B cell (primary cell): ENCODE measurements around the gene SERPINF2. TPM values are rescaled to one million over a fixed set of nuclear protein-coding genes. Genes with fewer than 3 reads are reported as not detected.

Experiments
- ATAC-seq: fragments of 200-7000 bp; cut with Tn5 transposase; one replicate; pipeline ENCODE4 v1.10.0; 2021; ENCODE audit warnings: low read depth, mild to moderate bottlenecking, moderate number of reproducible peaks, moderate library complexity
- CTCF ChIA-PET: fragments of 350-600 bp; sonication (Branson Sonifier 250); formaldehyde crosslinking; loops from one replicate; lab custom pipeline; 2021; ENCODE audit warnings: antibody characterized with exemption, inconsistent platforms; lab: Charles Lee
- POLR2A ChIA-PET: fragments of 350-600 bp; sonication (Branson Sonifier 250); formaldehyde crosslinking; loops from one replicate; lab custom pipeline; 2021; ENCODE audit warnings: antibody characterized with exemption; lab: Charles Lee
- DNase-seq: peaks from one replicate; pipeline ENCODE4 v3.0.0; 2013
- H2AFZ ChIP-seq: 2 replicates; pipeline ENCODE4 v1.6.1; 2012; ENCODE audit warnings: mild to moderate bottlenecking, low read depth, low read length; ENCODE audit not compliant: insufficient read depth, poor library complexity, severe bottlenecking
- H3K27ac ChIP-seq, 2 donors: 1 replicate in 1 of 2; 2 replicates in 1 of 2; pipeline ENCODE4 v1.5.1; 2012 to 2013; ENCODE audit warnings: low read length in 2 of 2, mild to moderate bottlenecking in 2 of 2, moderate library complexity in 1 of 2
- H3K27me3 ChIP-seq, 4 experiments: fragments of 200-600 bp in 1 of 4; sonication (generic) in 1 of 4; replicated peaks in 1 of 4; 1 replicate in 2 of 4; 2 replicates in 2 of 4; pipeline versions ENCODE4 v1.6.1 to v1.7.0; 2013 to 2016; ENCODE audit warnings: low read length in 3 of 4, mild to moderate bottlenecking in 2 of 4, mixed read lengths in 1 of 4, moderate library complexity in 1 of 4; ENCODE audit not compliant: insufficient read depth in 4 of 4, control insufficient read depth in 3 of 4; ENCODE audit errors: control extremely low read depth in 1 of 4
- H3K36me3 ChIP-seq, 2 experiments: replicated peaks in 1 of 2; 1 replicate in 1 of 2; 2 replicates in 1 of 2; pipeline versions ENCODE4 v1.6.1 to v1.7.1; 2013; ENCODE audit warnings: low read length in 1 of 2; ENCODE audit not compliant: insufficient read depth in 2 of 2, control insufficient read depth in 1 of 2; ENCODE audit errors: control extremely low read depth in 1 of 2, extremely low read depth in 1 of 2
- H3K4me1 ChIP-seq, 2 donors: fragments of 200-600 bp in 1 of 2; sonication (generic) in 1 of 2; 1 replicate in 1 of 2; 2 replicates in 1 of 2; pipeline versions ENCODE4 v1.5.1 to v1.6.1; 2013 to 2017; ENCODE audit warnings: low read length in 2 of 2; ENCODE audit not compliant: control insufficient read depth in 2 of 2, insufficient read depth in 2 of 2
- H3K4me2 ChIP-seq: replicated peaks from 2 replicates; pipeline ENCODE3; 2012; ENCODE audit warnings: mild to moderate bottlenecking, low read depth, low read length; ENCODE audit not compliant: poor library complexity, severe bottlenecking
- H3K4me3 ChIP-seq, 5 experiments: fragments of 200-600 bp in 1 of 5; sonication (generic) in 1 of 5; 1 replicate in 3 of 5; 2 replicates in 2 of 5; pipeline versions ENCODE4 v1.5.1 to v1.7.0; 2011 to 2016; ENCODE audit warnings: low read length in 4 of 5, mild to moderate bottlenecking in 4 of 5, low read depth in 2 of 5, control low read depth in 1 of 5, moderate library complexity in 1 of 5; ENCODE audit not compliant: insufficient read depth in 1 of 5; ENCODE audit errors: control extremely low read depth in 1 of 5, extremely low read depth in 1 of 5
- H3K79me2 ChIP-seq: fragments of 200-600 bp; sonication (generic); one replicate; pipeline ENCODE4 v1.6.0; 2016; ENCODE audit warnings: low read length; ENCODE audit not compliant: control insufficient read depth, insufficient read depth
- H3K9ac ChIP-seq: fragments of 200-600 bp; sonication (generic); 2 replicates; pipeline ENCODE4 v1.6.1; 2017; ENCODE audit warnings: mild to moderate bottlenecking, low read length, moderate library complexity
- H3K9me3 ChIP-seq, 3 donors: one replicate each; pipeline versions ENCODE4 v1.6.1 to v1.7.1; 2013; ENCODE audit warnings: low read length in 2 of 3; ENCODE audit not compliant: control insufficient read depth in 2 of 3, insufficient read depth in 1 of 3; ENCODE audit errors: control extremely low read depth in 1 of 3
- H4K20me1 ChIP-seq: 2 replicates; pipeline ENCODE4 v1.6.0; 2012; ENCODE audit warnings: mild to moderate bottlenecking, low read length; ENCODE audit not compliant: insufficient read depth, control insufficient read depth, poor library complexity, severe bottlenecking
- H3K27ac Mint-ChIP-seq: one replicate; pipeline ENCODE4 v1.8.0; 2021; ENCODE audit warnings: mixed read lengths
- H3K27me3 Mint-ChIP-seq: one replicate; pipeline ENCODE4 v1.8.0; 2021; ENCODE audit warnings: mixed read lengths
- H3K4me1 Mint-ChIP-seq: one replicate; pipeline ENCODE4 v1.8.0; 2021; ENCODE audit warnings: mixed read lengths
- H3K4me3 Mint-ChIP-seq: one replicate; pipeline ENCODE4 v1.8.0; 2021; ENCODE audit warnings: mixed read lengths
- H3K9me3 Mint-ChIP-seq: one replicate; pipeline ENCODE4 v1.8.0; 2022; ENCODE audit warnings: mixed read lengths; ENCODE audit not compliant: insufficient read depth
- EZH2 ChIP-seq: IDR thresholded peaks from 2 replicates; pipeline ENCODE4 v1.6.1; 2012; ENCODE audit warnings: borderline replicate concordance, low read depth, mild to moderate bottlenecking, moderate library complexity, low read length; ENCODE audit not compliant: insufficient read depth, poor library complexity, severe bottlenecking
- WGBS: methylation state at CpG from one replicate; pipeline ENCODE4 v1.1.5; 2013; ENCODE audit warnings: missing lambda C conversion rate; ENCODE audit not compliant: insufficient coverage; 5-methylcytosine and 5-hydroxymethylcytosine counted together
- intact Hi-C: fragments of 100-400 bp; cut with micrococcal nuclease; formaldehyde crosslinking; loops from one replicate; pipeline ENCODE4 v1.10.0; 2022
- polyA plus RNA-seq: library from polyadenylated mRNA; depleted of rRNA; stranded (reverse); fragments of >200 nt; gene quantifications from 2 replicates; pipeline ENCODE4 v1.2.3, GENCODE V29; 2012
- total RNA-seq, 2 donors: library from RNA; stranded (reverse); fragments of 120-200 nt in 1 of 2; gene quantifications; 1 replicate in 1 of 2; 2 replicates in 1 of 2; pipeline versions ENCODE4 v1.2.3 to v1.2.4, GENCODE V29; 2013 to 2022
- TF ChIP-seq, protein P1 (sequence below): fragments of 200-600 bp; IDR thresholded peaks from one replicate; pipeline ENCODE4 v1.8.0; 2022; ENCODE audit warnings: antibody characterized with exemption, mild to moderate bottlenecking

The SERPINF2 gene
- total and polyA plus RNA-seq, 2 donors (not counting 1 experiment from before 2014, with no cell fraction given): 0.97 to 3.9 TPM

- WGBS: under 1% methylated on average over 65 of the region's 70 CpGs
- POLR2A ChIA-PET: interaction anchor here (0.6 to 3.1 kb wide), 19 partner anchors 10 to 457 kb away, joined by 3 to 25 read pairs (median 4); partner anchors contain the start of genes PRPF8, RPA1, SMYD4 and YWHAE
Observed at GRCh38 chr17:1716076-1716911, 26.4 kb upstream of the SERPINF2 start.

More at GRCh38 chr17:1716076-1716911, 26.4 kb upstream of the SERPINF2 start:
- Mint-ChIP-seq H3K27me3 (peaks cover 28% of the 10 kb centered on the region), H3K9me3 (no peaks in the 10 kb centered on the region), H3K27ac (peak overlapping the region; percentile 89), H3K4me3 (peak overlapping the region; percentile 93), H3K4me1 (peaks cover 32% of the 10 kb centered on the region)
- DNase-seq (peak; percentile 100), ATAC-seq (peak; percentile 88)
- Histone ChIP-seq H3K9me3 (no peaks in the 10 kb centered on the region), H3K27me3 (peaks cover 0 to 28% (median 8%) of the 10 kb centered on the region in 4 experiments), H3K79me2 (no peaks in the 10 kb centered on the region), H3K36me3 (no peaks in the 10 kb centered on the region), H4K20me1 (peaks cover 14% of the 10 kb centered on the region), H2AFZ (peak overlapping the region; percentile 86), H3K4me2 (peak overlapping the region; percentile 99), H3K4me1 (peaks cover 26 to 39% of the 10 kb centered on the region in 2 donors), H3K4me3 (peak overlapping the region; percentile 63 to 88 (median 84)), H3K9ac (peak overlapping the region; percentile 80), H3K27ac (peak overlapping the region; percentile 67 to 75)
- TF ChIP-seq EZH2: no peak
- TF ChIP-seq, protein P1, sequence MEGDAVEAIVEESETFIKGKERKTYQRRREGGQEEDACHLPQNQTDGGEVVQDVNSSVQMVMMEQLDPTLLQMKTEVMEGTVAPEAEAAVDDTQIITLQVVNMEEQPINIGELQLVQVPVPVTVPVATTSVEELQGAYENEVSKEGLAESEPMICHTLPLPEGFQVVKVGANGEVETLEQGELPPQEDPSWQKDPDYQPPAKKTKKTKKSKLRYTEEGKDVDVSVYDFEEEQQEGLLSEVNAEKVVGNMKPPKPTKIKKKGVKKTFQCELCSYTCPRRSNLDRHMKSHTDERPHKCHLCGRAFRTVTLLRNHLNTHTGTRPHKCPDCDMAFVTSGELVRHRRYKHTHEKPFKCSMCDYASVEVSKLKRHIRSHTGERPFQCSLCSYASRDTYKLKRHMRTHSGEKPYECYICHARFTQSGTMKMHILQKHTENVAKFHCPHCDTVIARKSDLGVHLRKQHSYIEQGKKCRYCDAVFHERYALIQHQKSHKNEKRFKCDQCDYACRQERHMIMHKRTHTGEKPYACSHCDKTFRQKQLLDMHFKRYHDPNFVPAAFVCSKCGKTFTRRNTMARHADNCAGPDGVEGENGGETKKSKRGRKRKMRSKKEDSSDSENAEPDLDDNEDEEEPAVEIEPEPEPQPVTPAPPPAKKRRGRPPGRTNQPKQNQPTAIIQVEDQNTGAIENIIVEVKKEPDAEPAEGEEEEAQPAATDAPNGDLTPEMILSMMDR: no peak
- CTCF ChIA-PET: interaction anchor here (0.5 to 12.4 kb wide), 19 partner anchors 12 to 310 kb away, joined by 3 to 397 read pairs (median 4); partner anchors contain the start of genes RPA1, SERPINF1, SLC43A2 and SMYD4
- intact Hi-C loops: loop anchor here (1.0 to 2.0 kb wide), 7 partner anchors 32 to 677 kb away; partner anchors contain the start of genes INPP5K, PRPF8, RILP and SMYD4
